NCI-H226 (cell line): ENCODE measurements around the gene ADCYAP1R1.

Experiments used
- DNase-seq: peaks from one replicate; pipeline ENCODE4 v3.0.0-alpha.2; 2015

Gene ADCYAP1R1

GRCh38 chr7:31051598-31052486 is at the start of gene ADCYAP1R1:
ADCYAP1R1 (plus strand) TSS chr7:31052308; CDS start chr7:31063265, 10,957 bp downstream.
- no peak for DNase-seq

GRCh38 chr7:31003097-31003496 is 49.0 kb upstream of the ADCYAP1R1 start:
- DNase-seq: no peak

GRCh38 chr7:31003721-31004120 is 48.4 kb upstream of the ADCYAP1R1 start:
- no peak for DNase-seq

GRCh38 chr7:31004393-31004792 is 47.7 kb upstream of the ADCYAP1R1 start:
- no peak for DNase-seq

- DNase-seq: no peak
Observed at GRCh38 chr7:31006857-31007256, 45.3 kb upstream of the ADCYAP1R1 start.

GRCh38 chr7:31007634-31008033 is 44.5 kb upstream of the ADCYAP1R1 start:
- DNase-seq: no peak

- DNase-seq: no peak
Observed at GRCh38 chr7:31014826-31015225, 37.3 kb upstream of the ADCYAP1R1 start.

- no peak for DNase-seq
Observed at GRCh38 chr7:31017032-31017675, 35.0 kb upstream of the ADCYAP1R1 start.

GRCh38 chr7:31017721-31018120 is 34.4 kb upstream of the ADCYAP1R1 start:
- no peak for DNase-seq

GRCh38 chr7:31019509-31019908 is 32.6 kb upstream of the ADCYAP1R1 start:
- DNase-seq: no peak

- peak; percentile 37 for DNase-seq
Observed at GRCh38 chr7:31020161-31020560, 31.9 kb upstream of the ADCYAP1R1 start.

GRCh38 chr7:31020652-31021051 is 31.5 kb upstream of the ADCYAP1R1 start:
- DNase-seq: no peak

- DNase-seq: no peak
Observed at GRCh38 chr7:31022117-31022516, 30.0 kb upstream of the ADCYAP1R1 start.

- no peak for DNase-seq
Observed at GRCh38 chr7:31022726-31023125, 29.4 kb upstream of the ADCYAP1R1 start.

- DNase-seq: no peak
Observed at GRCh38 chr7:31023877-31024276, 28.2 kb upstream of the ADCYAP1R1 start.

GRCh38 chr7:31027161-31027965 is 24.7 kb upstream of the ADCYAP1R1 start:
- no peak for DNase-seq

GRCh38 chr7:31028006-31028405 is 24.1 kb upstream of the ADCYAP1R1 start:
- DNase-seq: no peak

GRCh38 chr7:31028417-31028992 is 23.6 kb upstream of the ADCYAP1R1 start:
- DNase-seq: no peak

GRCh38 chr7:31029251-31030042 is 22.7 kb upstream of the ADCYAP1R1 start:
- DNase-seq: no peak

GRCh38 chr7:31033674-31034300 is 18.3 kb upstream of the ADCYAP1R1 start:
- no peak for DNase-seq

- no peak for DNase-seq
Observed at GRCh38 chr7:31036924-31037323, 15.2 kb upstream of the ADCYAP1R1 start.

- DNase-seq: no peak
Observed at GRCh38 chr7:31043051-31043471, 9.0 kb upstream of the ADCYAP1R1 start.
